WERI-Rb-1 (cell line): ENCODE results near the gene TBCA.
"Not testable (repeated sequence)": the region's sequence is repeated elsewhere in the genome, so short reads cannot be mapped to it uniquely, and the experiment has no call there.

Source experiments
- DNase-seq: peaks from one replicate; pipeline ENCODE4 v3.0.0-alpha.2; 2020
- H3K27ac ChIP-seq: fragments of 250-450 bp; sonication (Bioruptor Pico); 2 replicates; pipeline ENCODE4 v1.5.1; 2020; ENCODE audit warnings: mild to moderate bottlenecking, moderate library complexity
- H3K27me3 ChIP-seq: fragments of 250-450 bp; sonication (Bioruptor Pico); 2 replicates; pipeline ENCODE4 v1.5.1; 2021; ENCODE audit warnings: mild to moderate bottlenecking, low read depth, moderate library complexity; ENCODE audit not compliant: insufficient read depth, severe bottlenecking
- H3K36me3 ChIP-seq: fragments of 250-450 bp; sonication (Bioruptor Pico); 2 replicates; pipeline ENCODE4 v1.5.1; 2020; ENCODE audit warnings: mild to moderate bottlenecking, moderate library complexity
- H3K4me3 ChIP-seq: 2 replicates; pipeline ENCODE4 v1.5.1; 2011; ENCODE audit warnings: low read depth, mild to moderate bottlenecking, control low read depth, low read length
- H3K9me3 ChIP-seq: fragments of 250-450 bp; sonication (Bioruptor Pico); 2 replicates; pipeline ENCODE4 v1.5.1; 2021; ENCODE audit warnings: mild to moderate bottlenecking, moderate library complexity; ENCODE audit not compliant: severe bottlenecking
- TF ChIP-seq, protein P1 (sequence below): IDR thresholded peaks from 2 replicates; pipeline ENCODE4 v1.5.1; 2011; ENCODE audit warnings: low read depth, mild to moderate bottlenecking, control low read depth, inconsistent platforms, low read length

TBCA gene

GRCh38 chr5:77758141-77758938 is 17.8 kb downstream of the TBCA start:
- DNase-seq = no peak
- peaks cover 6% of the 10 kb centered on the region; the same call in 1 of the 2 replicates for H3K36me3 ChIP-seq
- H3K27ac ChIP-seq = no peak overlapping the region
- H3K4me3 ChIP-seq = no peak overlapping the region
- no peaks in the 10 kb centered on the region for H3K27me3 ChIP-seq
- H3K9me3 ChIP-seq = peaks cover under 1% of the 10 kb centered on the region
- TF ChIP-seq, protein P1, sequence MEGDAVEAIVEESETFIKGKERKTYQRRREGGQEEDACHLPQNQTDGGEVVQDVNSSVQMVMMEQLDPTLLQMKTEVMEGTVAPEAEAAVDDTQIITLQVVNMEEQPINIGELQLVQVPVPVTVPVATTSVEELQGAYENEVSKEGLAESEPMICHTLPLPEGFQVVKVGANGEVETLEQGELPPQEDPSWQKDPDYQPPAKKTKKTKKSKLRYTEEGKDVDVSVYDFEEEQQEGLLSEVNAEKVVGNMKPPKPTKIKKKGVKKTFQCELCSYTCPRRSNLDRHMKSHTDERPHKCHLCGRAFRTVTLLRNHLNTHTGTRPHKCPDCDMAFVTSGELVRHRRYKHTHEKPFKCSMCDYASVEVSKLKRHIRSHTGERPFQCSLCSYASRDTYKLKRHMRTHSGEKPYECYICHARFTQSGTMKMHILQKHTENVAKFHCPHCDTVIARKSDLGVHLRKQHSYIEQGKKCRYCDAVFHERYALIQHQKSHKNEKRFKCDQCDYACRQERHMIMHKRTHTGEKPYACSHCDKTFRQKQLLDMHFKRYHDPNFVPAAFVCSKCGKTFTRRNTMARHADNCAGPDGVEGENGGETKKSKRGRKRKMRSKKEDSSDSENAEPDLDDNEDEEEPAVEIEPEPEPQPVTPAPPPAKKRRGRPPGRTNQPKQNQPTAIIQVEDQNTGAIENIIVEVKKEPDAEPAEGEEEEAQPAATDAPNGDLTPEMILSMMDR = no peak

- TF ChIP-seq, protein P1 = no peak
- no peaks in the 10 kb centered on the region for H3K36me3 ChIP-seq
- H3K27ac ChIP-seq = no peak overlapping the region
- no peaks in the 10 kb centered on the region for H3K27me3 ChIP-seq
- H3K4me3 ChIP-seq = no peak overlapping the region
- DNase-seq = no peak
- no peaks in the 10 kb centered on the region for H3K9me3 ChIP-seq
Measured at GRCh38 chr5:77751328-77752023, 24.7 kb downstream of the TBCA start.

GRCh38 chr5:77750928-77751327 is 25.2 kb downstream of the TBCA start:
- not testable (repeated sequence) for H3K27ac ChIP-seq, H3K4me3 ChIP-seq, H3K36me3 ChIP-seq, H3K27me3 ChIP-seq, H3K9me3 ChIP-seq, DNase-seq

DNA sequence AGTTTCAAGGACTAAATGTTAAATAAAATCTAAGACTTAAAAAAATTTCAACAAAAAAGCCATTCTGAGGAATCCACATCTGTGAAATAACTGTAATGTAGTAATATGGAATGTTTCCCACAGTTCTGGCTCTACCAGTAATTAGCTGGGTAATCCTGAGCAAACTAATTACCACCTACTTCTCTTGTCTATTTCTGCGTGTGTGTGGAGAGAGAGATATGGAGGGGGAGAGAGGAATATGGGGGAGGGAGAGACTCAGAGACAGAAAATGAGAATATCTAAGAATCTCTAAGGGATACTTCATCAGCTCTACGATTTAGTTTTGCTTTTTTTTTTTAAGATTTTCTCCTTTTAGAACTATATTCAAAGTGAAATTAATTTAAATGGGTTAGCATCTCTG is 28.0 kb downstream of the TBCA start:
- Histone ChIP-seq H3K36me3 (no peaks in the 10 kb centered on the region), H3K27ac (no peak overlapping the region), H3K4me3 (no peak overlapping the region), H3K27me3 (no peaks in the 10 kb centered on the region), H3K9me3 (no peaks in the 10 kb centered on the region)
- TF ChIP-seq, protein P1 = no peak
- no peak for DNase-seq

GRCh38 chr5:77744116-77744515 is 32.0 kb downstream of the TBCA start:
- Histone ChIP-seq H3K36me3 (no peaks in the 10 kb centered on the region), H3K27me3 (no peaks in the 10 kb centered on the region), H3K27ac (no peak overlapping the region), H3K9me3 (no peaks in the 10 kb centered on the region), H3K4me3 (no peak overlapping the region)
- no peak for DNase-seq
- TF ChIP-seq, protein P1 = no peak

- Histone ChIP-seq H3K27ac (no peak overlapping the region), H3K9me3 (no peaks in the 10 kb centered on the region), H3K27me3 (no peaks in the 10 kb centered on the region), H3K36me3 (no peaks in the 10 kb centered on the region), H3K4me3 (no peak overlapping the region)
- TF ChIP-seq, protein P1 = no peak
- no peak for DNase-seq
Measured at GRCh38 chr5:77743181-77743580, 33.0 kb downstream of the TBCA start.
